Prostate gland (tissue), 2 donors: Measurements from ENCODE around the gene NR5A1.

Source experiments
- POLR2A ChIP-seq: fragments of 450-650 bp; IDR thresholded peaks from one replicate; pipeline ENCODE4 v1.6.1; 2016; ENCODE audit warnings: antibody characterized with exemption, mild to moderate bottlenecking
- POLR2AphosphoS5 ChIP-seq: sonication (generic); formaldehyde crosslinking; IDR thresholded peaks from one replicate; pipeline ENCODE4 v1.6.1; 2017; ENCODE audit warnings: antibody characterized with exemption
- TF ChIP-seq, protein P1 (sequence below), 4 experiments: fragments of 200-600 bp in 2 of 4; fragments of 450-650 bp in 2 of 4; sonication (generic) in 2 of 4; IDR thresholded peaks; 1 replicate in 3 of 4; 2 replicates in 1 of 4; pipeline ENCODE4 v1.5.1; 2016 to 2019; ENCODE audit warnings: antibody characterized with exemption in 4 of 4, mild to moderate bottlenecking in 2 of 4, moderate library complexity in 2 of 4

DNA sequence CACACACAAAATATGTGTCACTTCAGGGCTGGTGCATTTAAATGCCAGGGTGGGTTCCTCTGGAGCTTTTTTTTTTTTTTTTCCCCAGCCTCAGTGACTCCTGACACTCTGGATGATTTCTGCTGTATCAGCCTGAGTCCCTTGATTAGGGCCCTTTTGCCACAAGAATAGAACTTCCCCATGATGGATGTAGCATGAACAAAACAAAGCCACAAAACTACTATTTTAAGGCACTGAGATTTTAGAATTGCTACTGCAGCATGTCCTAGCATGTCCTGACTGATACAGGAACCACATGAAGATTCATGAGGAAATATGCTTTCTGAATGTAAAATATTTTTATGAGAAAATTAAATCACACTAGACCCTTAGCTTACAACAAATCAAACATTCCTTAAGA, 70.9 kb downstream of the NR5A1 start:
- TF ChIP-seq POLR2A: no peak
- TF ChIP-seq, protein P1, sequence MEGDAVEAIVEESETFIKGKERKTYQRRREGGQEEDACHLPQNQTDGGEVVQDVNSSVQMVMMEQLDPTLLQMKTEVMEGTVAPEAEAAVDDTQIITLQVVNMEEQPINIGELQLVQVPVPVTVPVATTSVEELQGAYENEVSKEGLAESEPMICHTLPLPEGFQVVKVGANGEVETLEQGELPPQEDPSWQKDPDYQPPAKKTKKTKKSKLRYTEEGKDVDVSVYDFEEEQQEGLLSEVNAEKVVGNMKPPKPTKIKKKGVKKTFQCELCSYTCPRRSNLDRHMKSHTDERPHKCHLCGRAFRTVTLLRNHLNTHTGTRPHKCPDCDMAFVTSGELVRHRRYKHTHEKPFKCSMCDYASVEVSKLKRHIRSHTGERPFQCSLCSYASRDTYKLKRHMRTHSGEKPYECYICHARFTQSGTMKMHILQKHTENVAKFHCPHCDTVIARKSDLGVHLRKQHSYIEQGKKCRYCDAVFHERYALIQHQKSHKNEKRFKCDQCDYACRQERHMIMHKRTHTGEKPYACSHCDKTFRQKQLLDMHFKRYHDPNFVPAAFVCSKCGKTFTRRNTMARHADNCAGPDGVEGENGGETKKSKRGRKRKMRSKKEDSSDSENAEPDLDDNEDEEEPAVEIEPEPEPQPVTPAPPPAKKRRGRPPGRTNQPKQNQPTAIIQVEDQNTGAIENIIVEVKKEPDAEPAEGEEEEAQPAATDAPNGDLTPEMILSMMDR (IDR thresholded peaks at IDR 0.05): no peak
- no peak for TF ChIP-seq POLR2AphosphoS5
